ENCODE data around the gene MAP3K5.
A peak's percentile ranks its signal among the peaks of the same experiment; 100 is the strongest.

Gene MAP3K5

DNA sequence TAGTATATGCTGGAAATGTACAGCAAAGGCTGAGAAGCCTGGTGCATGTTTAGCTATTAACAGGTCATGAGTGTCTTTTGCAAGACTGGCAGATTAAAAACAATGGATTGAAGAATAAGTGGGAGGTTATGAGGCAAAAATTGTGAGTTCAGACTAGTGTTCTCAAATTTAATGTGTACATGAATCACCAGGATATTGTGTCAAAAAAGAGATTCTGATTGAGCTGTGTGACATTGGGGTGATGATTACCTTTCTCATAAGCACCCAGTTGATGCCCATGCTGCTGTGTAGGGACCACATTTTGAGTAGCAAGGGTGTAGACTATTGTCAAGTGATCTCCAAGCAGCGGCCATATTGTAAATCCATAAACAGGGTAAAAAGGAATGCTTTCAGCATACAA, 44.8 kb downstream of the MAP3K5 start:
- no peak for DNase-seq

DNA sequence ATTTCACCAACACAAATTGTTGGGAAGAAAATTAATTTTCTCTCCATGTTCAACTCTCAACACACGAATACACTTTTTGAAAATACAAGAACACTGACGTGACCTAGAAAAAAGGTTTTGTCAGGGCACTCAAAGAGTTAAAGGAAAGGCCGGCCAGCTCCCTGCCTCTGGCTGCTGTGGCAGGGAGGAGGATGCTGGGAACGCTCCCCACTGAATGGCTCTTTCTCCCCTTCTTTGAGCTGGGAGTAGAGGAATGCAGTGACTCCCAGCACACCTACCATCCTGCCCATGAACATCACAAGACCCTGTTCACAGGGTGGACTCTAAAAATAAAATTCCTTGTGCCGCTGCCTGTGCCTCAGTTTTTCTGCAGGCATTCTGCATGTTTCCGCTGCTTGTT, 47.0 kb downstream of the MAP3K5 start:
- DNase-seq = no peak

DNA sequence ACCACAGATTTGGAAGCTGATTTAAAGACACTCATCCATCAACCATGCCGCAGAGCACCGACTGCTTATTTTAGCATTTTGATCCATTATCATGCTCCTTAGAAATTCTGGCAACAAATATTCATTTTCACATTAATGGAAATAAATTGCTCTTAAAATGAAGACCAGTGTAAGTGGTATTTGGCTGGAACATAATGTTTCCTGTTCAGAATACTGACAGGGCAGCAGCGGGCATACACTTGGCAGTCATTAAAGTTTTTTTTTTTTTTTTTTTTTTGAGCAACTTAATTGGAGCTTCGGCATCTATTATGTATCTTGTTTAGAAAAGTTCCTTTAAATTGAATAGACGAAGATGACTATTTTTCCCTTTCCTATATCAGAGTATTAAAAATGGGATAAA, 47.4 kb downstream of the MAP3K5 start:
- no peak for DNase-seq

DNA sequence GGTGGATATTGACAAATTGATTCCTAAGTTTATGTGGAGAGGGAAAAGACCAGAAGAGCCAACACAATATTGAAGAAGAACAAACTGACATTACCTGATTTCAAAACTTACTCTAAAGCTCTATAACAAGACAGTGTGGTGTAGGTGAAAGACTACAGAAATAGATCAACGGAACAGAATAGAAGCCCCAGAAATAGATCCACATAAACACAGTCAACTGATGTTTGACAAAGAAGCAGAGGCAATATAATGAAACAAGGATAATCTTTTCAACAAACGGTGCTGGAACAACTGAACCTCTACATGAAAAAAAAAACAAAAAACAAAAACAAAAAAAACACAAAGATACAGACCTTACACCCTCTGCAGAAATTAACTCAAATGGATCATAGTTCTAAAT, 50.2 kb downstream of the MAP3K5 start:
- DNase-seq = no peak

GRCh38 chr6:136740050-136740974, 52.0 kb downstream of the MAP3K5 start:
- DNase-seq = no peak

GRCh38 chr6:136739501-136739900, 52.8 kb downstream of the MAP3K5 start:
- DNase-seq = no peak

- DNase-seq = no peak
Measured at GRCh38 chr6:136739071-136739470, 53.2 kb downstream of the MAP3K5 start.

DNA sequence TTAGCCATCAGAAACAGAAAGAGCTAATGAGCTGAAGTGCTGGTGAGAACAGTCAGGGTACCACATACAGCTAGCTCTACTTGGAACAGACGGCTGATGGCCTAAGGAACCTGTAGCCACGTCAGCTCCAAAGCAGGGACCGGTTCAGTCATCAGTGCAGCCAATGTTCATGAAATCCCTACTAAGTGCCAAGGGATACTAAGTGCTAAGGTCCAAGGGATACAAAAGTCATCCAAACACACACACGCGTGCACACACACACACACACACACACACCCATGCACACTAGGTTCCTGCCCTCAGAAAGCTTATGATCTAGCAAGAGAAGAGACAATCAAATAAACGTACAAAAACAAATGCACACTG, 53.6 kb downstream of the MAP3K5 start:
- no peak for DNase-seq

- DNase-seq = peak in 1 of 4 experiments; percentile 31
Measured at GRCh38 chr6:136737871-136738691, 54.2 kb downstream of the MAP3K5 start.

- DNase-seq = no peak
Measured at GRCh38 chr6:136737374-136737844, 54.9 kb downstream of the MAP3K5 start.

DNA sequence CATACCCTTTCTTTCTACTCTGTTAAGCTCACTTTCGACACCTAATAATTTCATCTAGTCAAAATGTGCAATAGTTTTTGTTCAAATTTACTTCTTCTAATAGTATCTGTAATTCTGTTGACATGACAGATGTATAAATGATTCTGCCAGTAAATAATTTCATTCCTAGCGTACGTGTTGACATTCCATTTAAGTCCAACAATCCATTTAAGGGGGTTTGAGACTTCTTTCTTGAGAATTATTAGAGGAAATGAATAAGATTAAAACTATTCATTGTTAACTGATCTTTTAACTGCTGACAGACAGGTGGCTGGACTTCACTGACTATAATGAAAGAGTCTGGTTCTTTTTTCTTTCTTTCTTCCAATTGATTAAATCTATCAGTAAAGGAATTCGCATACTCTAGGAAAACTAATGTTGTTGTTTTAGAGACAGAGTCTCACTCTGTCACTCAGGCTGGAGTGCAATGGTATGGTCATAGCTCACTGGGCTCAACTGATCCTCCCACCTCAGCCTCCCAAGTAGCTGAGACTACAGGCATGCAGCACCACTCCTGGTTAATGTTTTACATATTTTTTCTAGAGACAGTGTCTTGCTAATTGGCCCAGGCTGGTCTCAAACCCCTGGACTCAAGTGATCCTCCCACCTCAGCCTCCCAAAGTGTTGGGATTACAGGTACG, 55.9 kb downstream of the MAP3K5 start:
- DNase-seq = no peak

GRCh38 chr6:136734977-136735376, 57.3 kb downstream of the MAP3K5 start:
- DNase-seq = no peak

GRCh38 chr6:136732889-136733288, 59.4 kb downstream of the MAP3K5 start:
- DNase-seq = no peak

GRCh38 chr6:136729832-136730231, 62.4 kb downstream of the MAP3K5 start:
- no peak for DNase-seq

DNA sequence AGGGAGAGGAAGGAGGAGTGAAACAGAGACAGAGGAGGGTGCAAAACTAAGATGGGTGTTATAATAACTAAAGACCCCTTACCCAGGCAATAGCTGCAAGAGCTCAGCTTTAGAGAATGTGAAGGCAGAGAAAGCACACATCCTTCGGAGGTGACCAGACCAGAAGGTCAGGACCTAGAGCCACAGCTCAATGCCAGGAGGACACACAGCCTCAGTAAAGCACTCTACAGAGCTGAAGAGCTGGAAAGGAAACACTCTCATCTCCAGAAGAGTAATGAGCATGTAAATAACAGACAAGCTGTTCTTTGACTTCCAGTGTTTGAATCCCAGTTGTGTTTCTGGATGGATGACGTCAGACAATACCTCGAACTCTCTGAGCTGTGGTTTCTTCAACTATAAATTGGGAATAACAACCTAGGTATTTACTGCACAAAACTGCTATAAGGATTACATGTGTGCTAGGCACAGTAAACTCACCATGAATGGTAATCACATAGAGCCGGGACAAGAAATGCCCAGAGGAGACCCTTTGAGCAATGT, 63.2 kb downstream of the MAP3K5 start:
- no peak for DNase-seq

DNA sequence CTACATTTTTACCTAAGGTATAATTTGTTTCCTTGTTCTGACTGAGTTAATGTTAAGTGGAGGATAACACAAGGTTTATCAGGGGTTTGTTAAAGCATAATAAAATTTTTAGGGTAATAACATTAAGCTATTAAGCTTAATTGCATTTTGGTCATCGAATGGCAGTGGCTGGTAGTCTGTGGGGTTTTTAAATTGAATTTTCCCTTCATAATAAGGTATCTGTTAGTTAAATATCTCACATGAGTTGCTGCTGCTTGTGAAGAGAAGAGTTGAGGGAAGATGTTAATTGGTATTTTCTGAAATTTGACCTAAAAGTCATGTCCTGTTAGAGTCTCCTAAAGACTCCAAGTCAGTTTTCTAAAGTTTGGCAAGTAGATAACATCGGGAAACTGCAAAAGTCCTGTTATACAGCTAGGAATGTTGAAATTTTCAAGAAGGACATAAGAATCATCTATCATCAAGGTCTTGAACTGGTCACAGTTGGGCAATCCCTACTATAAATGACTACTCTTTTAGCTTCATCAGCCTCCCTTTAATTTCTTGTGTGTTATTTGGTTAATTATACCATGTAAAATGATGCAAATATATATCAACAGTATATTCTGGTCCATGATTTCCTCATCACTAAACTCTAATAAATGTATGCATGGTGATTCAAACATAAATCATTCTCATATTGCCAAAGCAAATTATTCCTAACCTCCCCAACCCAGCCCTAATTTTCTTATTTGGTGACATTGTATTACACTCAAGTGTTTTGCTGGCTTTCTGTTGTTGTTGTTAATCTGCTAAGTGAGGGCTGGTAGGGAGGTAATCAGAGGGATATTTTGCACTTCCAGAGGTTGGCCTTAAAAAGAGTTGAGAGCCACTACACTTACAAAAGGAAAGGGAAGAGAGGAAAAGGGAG, 64.0 kb downstream of the MAP3K5 start:
- DNase-seq = no peak

- no peak for DNase-seq
Measured at GRCh38 chr6:136726837-136727557, 65.3 kb downstream of the MAP3K5 start.

DNA sequence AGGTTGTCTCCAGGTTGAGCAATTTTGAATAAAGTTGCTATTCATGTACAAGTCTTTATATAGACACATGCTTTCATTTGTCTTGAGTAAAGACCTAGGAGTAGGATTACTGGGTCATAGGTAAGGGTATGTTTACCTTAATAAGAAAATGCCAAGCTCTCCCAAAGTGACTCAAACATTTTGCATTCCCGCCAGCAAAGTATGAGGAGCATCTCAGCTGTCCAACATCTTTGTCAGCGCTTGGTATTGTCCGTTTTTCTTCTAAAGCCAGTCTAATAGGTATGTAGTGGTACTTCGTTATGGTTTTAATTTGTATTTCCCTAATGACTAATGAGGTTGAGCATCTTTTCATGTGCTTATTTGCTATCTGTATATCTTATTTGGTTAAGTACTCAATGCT, 67.2 kb downstream of the MAP3K5 start:
- DNase-seq = no peak

DNA sequence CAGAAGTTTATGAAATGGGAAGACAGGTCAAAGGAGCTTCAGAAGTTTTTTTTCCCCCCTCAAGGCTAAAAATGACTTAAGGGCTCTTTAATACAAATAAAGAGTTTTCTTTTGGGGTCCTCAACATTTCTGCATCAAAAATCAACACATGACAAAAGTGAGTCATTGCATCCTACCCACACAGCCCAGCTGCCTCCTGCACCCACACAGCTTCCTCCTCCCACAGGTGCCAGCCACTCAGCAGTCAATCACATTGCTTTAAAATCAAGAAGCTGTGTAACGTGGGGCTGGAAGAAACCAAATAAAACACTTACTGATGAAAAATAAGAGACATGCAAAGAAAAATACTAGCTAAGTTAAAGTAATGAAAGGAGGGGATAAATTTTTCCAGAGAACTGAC, 68.5 kb downstream of the MAP3K5 start:
- DNase-seq = peak; percentile 48 to 83 (median 80)

DNA sequence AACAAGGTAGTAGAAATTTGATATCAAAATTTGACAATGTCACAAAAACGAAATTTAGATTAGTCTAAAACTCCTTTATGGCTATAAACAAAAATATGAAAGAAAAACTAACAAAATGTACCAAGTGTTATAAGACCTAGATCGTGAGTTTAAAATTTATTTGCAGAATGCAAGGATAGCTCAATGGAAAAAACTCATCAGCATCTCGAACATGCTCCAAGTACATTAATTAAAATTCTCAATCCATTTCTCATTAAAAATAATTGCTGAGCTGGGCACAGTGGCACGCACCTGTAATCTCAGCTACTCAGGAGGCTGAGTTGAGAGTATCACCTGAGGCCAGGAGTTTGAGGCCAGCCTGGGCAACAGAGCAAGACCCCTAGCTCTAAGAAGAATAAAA, 70.8 kb downstream of the MAP3K5 start:
- no peak for DNase-seq

All from suppressor macrophage (primary cell).